KOPT-K1 (cell line): ENCODE results near the gene SH3PXD2A.
A peak's percentile ranks its signal among the peaks of the same experiment; 100 is the strongest.

Source experiments
- H3K27ac ChIP-seq: fragments of 200-600 bp; sonication (generic); 2 replicates; pipeline ENCODE4 v1.5.1; 2016; ENCODE audit warnings: antibody characterized with exemption, mild to moderate bottlenecking, low read depth, low read length; ENCODE audit not compliant: poor library complexity, severe bottlenecking
- H3K36me3 ChIP-seq: fragments of 200-600 bp; sonication (generic); 2 replicates; pipeline ENCODE4 v1.5.1; 2017; ENCODE audit warnings: antibody characterized with exemption, mild to moderate bottlenecking, low read length, moderate library complexity; ENCODE audit not compliant: insufficient read depth
- H3K9me3 ChIP-seq: fragments of 200-600 bp; sonication (generic); 2 replicates; pipeline ENCODE4 v1.5.1; 2017; ENCODE audit warnings: antibody characterized with exemption, low read length, mild to moderate bottlenecking; ENCODE audit not compliant: insufficient read depth, poor library complexity, severe bottlenecking

Gene SH3PXD2A

GRCh38 chr10:103659674-103660363, 195.6 kb downstream of the SH3PXD2A start:
- H3K36me3 ChIP-seq, result peaks cover 29% of the 10 kb centered on the region; the same call in 1 of the 2 replicates
- H3K9me3 ChIP-seq, result no peaks in the 10 kb centered on the region
- H3K27ac ChIP-seq, result peak overlapping the region; percentile 81

DNA sequence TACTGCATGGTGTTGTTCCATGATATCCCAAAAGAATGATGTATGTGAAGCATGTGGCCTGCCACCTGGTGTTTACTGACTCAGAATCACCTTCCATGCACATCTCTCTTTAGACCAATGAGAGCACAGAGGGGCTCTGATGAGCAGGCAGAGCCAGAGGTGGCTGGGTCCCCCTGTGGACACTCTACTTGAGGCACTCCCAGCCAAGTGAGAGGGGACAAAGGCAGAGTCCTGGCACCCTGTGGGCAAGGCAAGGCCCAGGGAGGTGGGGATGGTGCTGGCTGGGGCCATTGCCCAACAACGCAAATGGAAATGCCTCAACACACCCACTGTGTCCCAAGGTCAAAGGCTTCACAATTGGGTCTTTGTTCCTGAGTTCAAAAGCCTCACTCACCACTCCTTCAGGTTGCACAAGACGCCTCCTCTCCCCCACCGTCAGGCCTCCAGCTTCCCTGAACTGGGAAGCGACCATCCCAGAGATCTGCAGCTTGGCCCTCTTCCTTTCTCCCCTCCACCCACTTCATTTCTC, 197.3 kb downstream of the SH3PXD2A start:
- Histone ChIP-seq H3K36me3 (peaks cover 29% of the 10 kb centered on the region; the same call in 1 of the 2 replicates), H3K27ac (no peak overlapping the region)

GRCh38 chr10:103657061-103657591, 198.2 kb downstream of the SH3PXD2A start:
- peaks cover 31% of the 10 kb centered on the region; the same call in 1 of the 2 replicates for H3K36me3 ChIP-seq
- H3K9me3 ChIP-seq, result no peaks in the 10 kb centered on the region
- H3K27ac ChIP-seq, result no peak overlapping the region

More for the DNA sequence above, 197.3 kb downstream of the SH3PXD2A start:
- H3K9me3 ChIP-seq, result no peaks in the 10 kb centered on the region

DNA sequence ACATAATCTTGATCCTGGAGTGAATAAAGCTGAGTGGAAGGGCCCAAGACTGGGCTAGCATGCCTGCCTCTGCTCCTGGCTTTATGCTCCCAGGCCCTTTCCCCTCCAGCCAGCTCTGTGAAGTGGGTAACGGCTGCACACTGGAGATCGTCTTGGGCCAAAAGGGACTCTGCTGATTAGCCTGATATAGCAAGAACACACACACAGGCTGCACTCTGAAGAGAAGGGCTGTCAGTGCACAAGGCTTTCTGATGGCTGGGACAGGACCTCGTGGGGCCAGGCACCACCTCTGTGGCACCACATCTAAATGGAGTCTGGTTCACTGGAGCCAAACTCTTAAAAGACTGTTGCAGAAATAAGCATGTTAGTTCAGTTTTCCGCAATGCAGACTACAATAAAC, 200.5 kb downstream of the SH3PXD2A start:
- peaks cover 38% of the 10 kb centered on the region; the same call in 1 of the 2 replicates for H3K36me3 ChIP-seq
- no peak overlapping the region for H3K27ac ChIP-seq

GRCh38 chr10:103653581-103654037, 201.8 kb downstream of the SH3PXD2A start:
- H3K27ac ChIP-seq, result no peak overlapping the region
- H3K9me3 ChIP-seq, result no peaks in the 10 kb centered on the region
- H3K36me3 ChIP-seq, result peaks cover 34% of the 10 kb centered on the region; the same call in 1 of the 2 replicates

More for the DNA sequence above, 200.5 kb downstream of the SH3PXD2A start:
- no peaks in the 10 kb centered on the region for H3K9me3 ChIP-seq

- Histone ChIP-seq H3K27ac (no peak overlapping the region), H3K9me3 (no peaks in the 10 kb centered on the region), H3K36me3 (peaks cover 26% of the 10 kb centered on the region; the same call in 1 of the 2 replicates)
These were observed 202.6 kb downstream of the SH3PXD2A start for GRCh38 chr10:103652599-103653281.

- Histone ChIP-seq H3K27ac (no peak overlapping the region), H3K9me3 (no peaks in the 10 kb centered on the region), H3K36me3 (peaks cover 25% of the 10 kb centered on the region; the same call in 1 of the 2 replicates)
These were observed 203.4 kb downstream of the SH3PXD2A start for GRCh38 chr10:103651783-103652476.

DNA sequence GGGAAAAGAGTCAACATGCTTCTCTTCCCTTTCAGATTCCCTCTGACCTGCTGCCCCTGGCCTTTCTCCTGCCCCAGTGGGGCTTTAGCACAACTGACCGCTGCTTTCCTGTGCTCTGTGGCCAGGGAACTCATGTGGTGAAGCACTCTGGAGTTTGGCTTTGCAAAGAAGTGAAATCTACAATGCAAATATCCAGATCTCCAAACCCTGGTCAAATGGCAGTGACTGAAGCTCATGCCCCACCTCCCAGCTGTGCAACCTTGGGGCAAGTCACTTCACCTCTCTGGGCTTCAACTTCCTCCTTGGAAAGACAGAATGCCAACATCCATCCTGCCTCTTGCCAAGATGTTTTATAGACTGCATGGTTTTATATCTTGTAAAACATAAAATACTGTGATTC, 204.0 kb downstream of the SH3PXD2A start:
- no peaks in the 10 kb centered on the region for H3K9me3 ChIP-seq
- no peak overlapping the region for H3K27ac ChIP-seq
- peaks cover 27% of the 10 kb centered on the region; the same call in 1 of the 2 replicates for H3K36me3 ChIP-seq

GRCh38 chr10:103649654-103650423, 205.5 kb downstream of the SH3PXD2A start:
- peaks cover 38% of the 10 kb centered on the region; the same call in 1 of the 2 replicates for H3K36me3 ChIP-seq
- no peaks in the 10 kb centered on the region for H3K9me3 ChIP-seq
- no peak overlapping the region for H3K27ac ChIP-seq

DNA sequence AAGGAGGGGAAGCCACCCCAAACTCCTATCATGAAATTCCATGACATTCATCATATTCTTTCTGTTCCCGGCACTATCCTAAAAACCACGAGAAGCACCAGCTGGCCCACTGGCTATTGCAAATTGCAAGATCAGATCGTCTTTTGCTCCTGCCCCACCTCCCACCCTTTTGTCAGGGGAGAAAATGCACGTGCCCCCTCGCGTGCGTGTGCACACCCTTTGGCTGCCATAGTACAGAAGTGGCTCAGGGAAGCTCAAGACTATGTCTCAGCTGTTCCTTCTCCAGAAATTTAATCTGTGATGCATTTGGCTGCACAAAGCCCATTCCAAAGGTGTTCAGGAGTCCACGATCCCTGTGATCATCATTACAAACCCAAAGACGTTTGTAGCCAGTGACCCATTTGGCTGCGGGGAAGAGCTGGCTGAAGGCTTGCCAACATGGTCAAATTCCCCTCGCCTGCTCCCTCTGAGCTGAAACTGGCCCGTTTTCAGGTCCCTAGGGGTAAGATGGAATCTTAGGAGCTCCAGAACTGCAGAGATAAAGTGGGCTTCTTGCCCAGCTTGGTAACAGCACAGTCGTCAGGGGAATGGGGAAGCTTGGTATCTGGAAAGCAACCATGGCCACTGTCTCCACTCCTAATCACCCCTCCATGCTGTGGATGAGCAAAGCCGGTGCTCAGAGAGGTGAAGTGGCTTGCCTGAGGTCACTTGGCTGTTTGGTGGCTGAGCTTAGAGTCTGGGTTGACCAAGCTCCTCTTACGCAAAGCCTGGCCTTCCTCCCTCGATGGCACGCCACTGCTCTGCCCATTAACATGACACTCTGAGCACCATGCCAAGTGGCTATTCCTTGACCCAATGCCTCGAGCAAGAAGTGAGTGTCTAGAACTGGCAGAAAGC, 206.5 kb downstream of the SH3PXD2A start:
- Histone ChIP-seq H3K27ac (no peak overlapping the region), H3K36me3 (peaks cover 46% of the 10 kb centered on the region; the same call in 1 of the 2 replicates)

GRCh38 chr10:103648251-103648635, 207.1 kb downstream of the SH3PXD2A start:
- Histone ChIP-seq H3K27ac (no peak overlapping the region), H3K36me3 (peaks cover 46% of the 10 kb centered on the region; the same call in 1 of the 2 replicates), H3K9me3 (no peaks in the 10 kb centered on the region)

More for the DNA sequence above, 206.5 kb downstream of the SH3PXD2A start:
- H3K9me3 ChIP-seq, result no peaks in the 10 kb centered on the region

DNA sequence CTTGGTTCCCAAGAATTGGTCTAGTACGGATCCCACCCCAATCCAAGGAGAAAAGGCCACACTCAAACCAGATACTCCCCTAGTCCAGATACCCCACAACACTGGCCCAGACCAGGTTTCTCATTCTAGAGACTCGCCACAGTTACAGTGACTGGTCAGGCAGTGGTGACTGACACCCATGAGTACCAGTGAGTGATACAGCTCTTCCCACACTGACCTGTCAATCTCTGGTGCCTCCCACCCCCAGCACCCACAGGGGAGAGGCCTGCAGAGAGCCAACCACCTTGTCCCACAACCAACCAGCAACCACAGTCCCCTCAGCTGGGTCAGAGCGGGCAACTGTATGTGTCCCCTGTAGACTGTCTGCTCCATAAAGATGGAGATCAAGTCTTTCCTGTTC, 209.1 kb downstream of the SH3PXD2A start:
- Histone ChIP-seq H3K27ac (no peak overlapping the region), H3K36me3 (peaks cover 37% of the 10 kb centered on the region; the same call in 1 of the 2 replicates), H3K9me3 (no peaks in the 10 kb centered on the region)
